Breast epithelium (tissue), 3 donors: ENCODE results near the gene ADGRF3.
"Not testable (repeated sequence)": the region's sequence is repeated elsewhere in the genome, so short reads cannot be mapped to it uniquely, and the experiment has no call there.

Experiments
- CTCF ChIP-seq, 3 donors: fragments of 450-650 bp; IDR thresholded peaks; one replicate each; pipeline ENCODE4 v1.5.1; 2016 to 2017; ENCODE audit warnings: antibody characterized with exemption in 3 of 3, mild to moderate bottlenecking in 3 of 3, moderate library complexity in 3 of 3
- POLR2A ChIP-seq: fragments of 450-650 bp; IDR thresholded peaks from one replicate; pipeline ENCODE4 v1.6.1; 2016; ENCODE audit warnings: antibody characterized with exemption, mild to moderate bottlenecking, moderate library complexity
- POLR2AphosphoS5 ChIP-seq, 3 donors: sonication (generic); formaldehyde crosslinking; IDR thresholded peaks; one replicate each; pipeline ENCODE4 v1.6.1; 2017; ENCODE audit warnings: antibody characterized with exemption in 3 of 3

GRCh38 chr2:26369664-26370063 lies 23.1 kb upstream of the ADGRF3 start:
- TF ChIP-seq POLR2AphosphoS5 (IDR thresholded peaks at IDR 0.05); CTCF (IDR thresholded peaks at IDR 0.05); POLR2A: not testable (repeated sequence)
